ENCODE results near the gene FBXL7.
A peak's percentile ranks its signal among the peaks of the same experiment; 100 is the strongest.

The FBXL7 gene

GRCh38 chr5:15682566-15682965 lies 182.6 kb downstream of the FBXL7 start:
- DNase-seq, result no peak

- DNase-seq, result no peak
Observed at GRCh38 chr5:15683332-15683731, 183.4 kb downstream of the FBXL7 start.

DNA sequence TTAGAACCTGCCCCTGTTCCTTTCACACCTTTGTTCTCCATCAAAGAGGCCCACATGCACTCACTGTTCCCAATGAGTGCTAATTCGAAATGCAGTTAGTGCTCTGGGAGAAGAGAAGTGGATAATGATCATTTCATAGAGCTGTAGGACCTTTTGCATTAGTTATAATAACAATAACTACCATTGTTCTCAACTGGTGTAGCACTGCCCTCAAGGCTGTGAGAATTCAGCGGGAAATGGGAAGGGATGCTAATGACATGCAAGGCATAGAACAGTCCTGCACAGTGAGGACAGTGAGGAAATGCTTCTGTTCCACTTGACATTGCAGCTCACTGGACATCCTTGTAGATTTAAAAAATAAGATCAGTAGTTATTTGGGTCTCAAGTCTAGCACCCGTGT lies 187.4 kb downstream of the FBXL7 start:
- DNase-seq, result no peak

GRCh38 chr5:15689836-15690235 lies 189.9 kb downstream of the FBXL7 start:
- no peak for DNase-seq

GRCh38 chr5:15690611-15691010 lies 190.6 kb downstream of the FBXL7 start:
- no peak for DNase-seq

DNA sequence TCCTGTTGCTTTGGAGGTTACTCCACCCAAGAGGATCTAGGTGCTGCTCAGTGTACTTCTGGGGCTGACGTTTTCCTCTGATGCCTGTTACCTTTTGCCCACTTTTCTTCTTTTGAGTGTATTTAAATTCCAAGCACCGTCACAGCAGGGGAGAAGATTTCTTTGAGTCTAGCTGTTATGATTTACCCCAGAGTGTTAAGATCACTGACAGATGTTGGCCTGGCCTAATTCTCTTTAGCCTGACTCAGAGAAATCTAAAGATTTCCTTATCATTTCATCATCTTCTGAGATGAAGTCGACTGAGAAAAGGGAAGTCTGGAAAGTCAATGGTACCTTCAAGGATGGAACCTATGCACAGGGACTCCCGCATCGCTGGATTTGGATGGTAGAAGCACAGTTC lies 191.5 kb downstream of the FBXL7 start:
- DNase-seq, result no peak

- no peak for DNase-seq
Observed at GRCh38 chr5:15692706-15693381, 192.9 kb downstream of the FBXL7 start.

DNA sequence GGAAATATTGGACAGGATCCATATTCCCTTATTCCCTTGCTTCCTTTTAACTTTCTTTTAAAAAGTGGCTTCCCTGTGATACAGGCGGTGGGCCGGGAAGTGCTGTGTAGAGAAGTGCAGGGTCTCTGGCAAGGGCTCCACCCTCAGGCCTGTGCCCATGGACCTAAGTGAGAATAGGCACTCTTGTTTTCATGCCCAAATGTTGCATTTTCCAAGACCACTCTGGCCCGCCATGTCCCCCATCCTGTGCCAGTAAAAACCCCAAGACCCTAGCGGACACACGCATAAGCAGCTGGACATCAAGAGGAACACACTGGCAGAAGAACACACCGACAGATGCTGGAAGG lies 193.4 kb downstream of the FBXL7 start:
- DNase-seq, result no peak

GRCh38 chr5:15693933-15694332 lies 194.0 kb downstream of the FBXL7 start:
- no peak for DNase-seq

GRCh38 chr5:15694696-15695214 lies 194.8 kb downstream of the FBXL7 start:
- DNase-seq, result no peak

DNA sequence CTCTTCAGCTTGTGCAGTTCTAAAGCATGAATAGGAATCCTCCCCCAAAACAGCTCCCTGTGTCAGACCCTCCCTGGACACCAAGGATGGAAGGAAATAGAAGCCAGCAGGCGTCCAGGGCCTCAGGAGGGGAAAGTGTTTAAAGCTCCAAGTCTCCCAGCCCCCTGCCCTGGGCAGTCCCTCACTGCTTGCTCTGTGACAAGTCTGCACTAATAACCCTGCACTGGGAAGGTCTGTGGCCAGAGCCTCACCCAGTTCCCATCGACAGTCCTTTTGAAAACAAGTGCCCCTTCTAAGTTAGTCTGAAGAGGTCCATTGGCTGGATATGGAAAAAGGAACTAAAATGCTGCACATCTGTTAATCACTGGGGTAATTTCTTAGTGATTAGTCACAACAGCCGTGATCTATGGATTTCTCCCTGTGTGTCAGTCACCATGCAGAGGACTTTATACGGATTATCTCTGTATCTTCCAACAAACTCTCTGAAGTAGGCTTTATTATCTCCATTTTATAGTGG lies 195.3 kb downstream of the FBXL7 start:
- DNase-seq, result no peak

- DNase-seq, result no peak
Observed at GRCh38 chr5:15700373-15700772, 200.4 kb downstream of the FBXL7 start.

- peak; percentile 3 for DNase-seq
Observed at GRCh38 chr5:15702102-15702501, 202.1 kb downstream of the FBXL7 start.

GRCh38 chr5:15703901-15704300 lies 203.9 kb downstream of the FBXL7 start:
- no peak for DNase-seq

DNA sequence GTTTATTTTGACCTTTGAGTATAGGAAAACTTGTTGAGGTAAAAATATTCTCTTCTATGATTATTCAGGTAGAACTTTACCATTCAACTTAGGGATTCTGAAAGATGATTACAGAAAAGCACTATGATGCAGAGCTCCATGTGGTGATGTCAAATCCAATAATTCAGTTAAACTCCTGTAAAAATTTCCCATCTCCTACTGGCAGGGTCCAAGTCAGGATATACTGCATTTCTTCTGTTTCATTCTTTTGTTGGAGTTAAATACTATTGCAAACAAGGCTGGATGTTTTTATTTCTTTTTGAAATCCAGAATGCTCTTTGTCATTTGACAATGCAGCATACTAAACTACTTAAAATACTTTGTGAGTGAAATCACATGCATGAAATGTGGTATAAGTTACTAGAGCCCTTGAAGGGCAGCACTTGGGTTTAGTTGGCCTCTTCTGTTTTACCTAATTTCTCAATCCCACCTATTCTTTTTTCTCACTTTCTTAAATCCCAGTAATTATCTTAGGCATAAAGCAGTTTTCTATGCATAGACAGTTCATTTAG lies 204.5 kb downstream of the FBXL7 start:
- no peak for DNase-seq

- DNase-seq, result no peak
Observed at GRCh38 chr5:15707631-15708030, 207.7 kb downstream of the FBXL7 start.

GRCh38 chr5:15711892-15712291 lies 211.9 kb downstream of the FBXL7 start:
- no peak for DNase-seq

- no peak for DNase-seq
Observed at GRCh38 chr5:15715535-15715934, 215.6 kb downstream of the FBXL7 start.

DNA sequence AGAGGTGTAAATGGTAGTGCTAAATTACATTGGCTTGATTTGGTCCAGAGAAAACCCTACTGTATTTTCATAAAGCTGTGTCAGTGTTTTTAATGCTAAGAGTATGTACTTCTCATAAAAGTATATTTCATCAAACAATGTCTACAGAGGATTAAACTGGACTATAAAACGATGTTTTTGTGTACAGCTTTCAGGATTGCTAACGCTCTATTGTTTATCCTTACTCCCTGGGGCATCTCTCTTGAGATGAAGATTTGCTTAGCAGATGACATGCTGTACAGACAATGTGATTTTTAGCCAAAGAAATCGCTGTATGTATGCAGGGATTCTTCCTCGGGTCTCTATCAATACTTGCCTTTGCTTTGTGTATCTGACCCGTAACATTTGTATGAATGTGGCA lies 216.0 kb downstream of the FBXL7 start:
- DNase-seq, result no peak

- no peak for DNase-seq
Observed at GRCh38 chr5:15717001-15717400, 217.0 kb downstream of the FBXL7 start.

GRCh38 chr5:15718421-15719179 lies 218.6 kb downstream of the FBXL7 start:
- DNase-seq, result no peak

- DNase-seq, result no peak
Observed at GRCh38 chr5:15719784-15720183, 219.8 kb downstream of the FBXL7 start.

DNA sequence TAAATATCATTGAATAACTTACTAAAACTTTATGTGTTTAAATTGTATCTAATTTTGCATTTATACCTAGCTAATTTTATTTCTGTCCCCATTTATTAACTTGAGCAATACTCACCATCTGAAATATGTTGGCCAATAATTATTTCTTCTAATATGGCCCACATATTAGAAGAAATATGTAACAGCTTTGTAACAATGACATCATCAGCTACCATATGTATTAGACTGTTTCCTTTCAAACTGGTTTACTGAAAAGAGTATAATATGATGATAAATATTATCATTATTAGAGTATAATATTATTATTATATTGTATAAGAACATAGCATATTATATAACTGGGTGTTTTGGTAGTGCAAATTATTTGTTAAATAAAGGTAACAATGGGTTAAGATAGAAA lies 220.5 kb downstream of the FBXL7 start:
- no peak for DNase-seq

- DNase-seq, result no peak
Observed at GRCh38 chr5:15722305-15722704, 222.3 kb downstream of the FBXL7 start.

All from activated CD4-positive, alpha-beta T cell treated with anti-CD3 and anti-CD28 coated beads, Interleukin-2, amount 50 U/mL, for 16 hours (primary cell).